HTR-8/SVneo (cell line): ENCODE data around the gene SDF2L1.
"Not testable (repeated sequence)": the region's sequence is repeated elsewhere in the genome, so short reads cannot be mapped to it uniquely, and the experiment has no call there.

Experiments used
- DNase-seq: peaks from one replicate; pipeline ENCODE4 v3.0.0; 2011; ENCODE audit warnings: low spot score, mixed read lengths; ENCODE audit not compliant: insufficient read length
- FAIRE-seq: peaks from 2 replicates; lab custom pipeline; 2011; peaks lifted over from hg19 to GRCh38; lab: Jason Lieb, UNC

SDF2L1 gene

DNA sequence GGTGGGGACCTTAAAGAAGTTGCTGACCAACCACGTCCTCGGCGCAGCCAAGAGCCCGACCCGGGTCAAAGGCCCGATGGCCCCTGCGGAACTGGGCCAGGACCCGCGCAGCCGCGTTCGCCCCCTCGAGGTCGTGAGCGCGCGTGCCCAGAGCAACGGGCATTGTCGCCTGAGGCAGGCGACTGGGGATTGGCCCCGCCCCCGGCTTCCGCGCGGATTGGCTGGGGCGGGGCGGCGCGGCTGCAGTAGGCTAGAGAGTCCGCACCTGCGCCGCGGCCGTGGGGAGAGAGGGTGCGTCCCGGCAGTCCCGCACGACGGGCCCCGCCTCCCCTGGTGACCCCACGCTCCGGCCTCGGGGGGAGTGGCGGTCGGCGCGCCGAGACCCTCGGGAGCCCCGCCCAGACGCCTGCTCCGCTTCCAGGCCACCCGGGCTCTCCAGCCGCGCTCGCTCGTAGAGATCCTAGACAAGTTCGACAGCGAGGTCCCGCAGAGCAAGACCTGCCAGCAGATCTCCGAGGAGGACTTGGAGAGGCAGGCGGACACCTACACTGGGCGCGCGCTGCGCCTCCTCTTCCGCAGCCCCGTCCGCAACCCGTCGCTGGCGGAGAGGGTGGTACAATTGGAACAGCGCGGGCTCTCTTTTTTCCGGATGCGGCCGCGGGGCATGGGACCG is 15.4 kb downstream of the SDF2L1 start:
- DNase-seq (peak; percentile 73), FAIRE-seq (no peak)

DNA sequence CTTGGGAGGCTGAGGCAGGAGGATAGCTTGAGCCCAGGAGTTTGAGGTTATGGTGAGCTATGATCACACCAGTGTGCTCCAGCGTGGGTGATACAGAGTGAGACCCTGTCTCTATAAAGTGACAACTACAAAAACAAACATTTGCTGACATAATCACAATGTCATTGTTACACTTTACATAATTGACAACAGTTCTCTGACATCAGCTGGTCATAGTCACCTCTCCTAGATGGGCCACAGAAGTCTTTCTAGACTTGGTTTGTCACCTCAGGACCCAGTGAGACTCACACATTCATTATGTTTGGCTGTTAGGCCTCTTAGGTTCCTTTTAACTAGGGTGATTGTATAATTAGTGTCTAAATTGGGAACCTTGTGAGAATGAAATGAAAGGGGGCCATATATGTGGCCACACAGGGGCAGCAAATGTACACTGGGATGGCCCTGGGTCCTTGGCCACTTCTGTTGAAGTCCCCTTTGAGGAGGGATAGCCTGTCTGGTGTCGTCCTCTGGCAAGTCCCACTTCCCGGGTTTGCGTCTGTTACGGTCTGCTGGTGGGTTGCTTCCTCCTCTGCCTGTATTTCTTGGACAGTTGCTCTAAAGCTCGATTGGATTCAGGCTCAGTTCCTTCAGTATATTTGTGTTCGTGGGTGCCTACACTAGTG is 17.9 kb downstream of the SDF2L1 start:
- no peak for FAIRE-seq
- DNase-seq: no peak

DNA sequence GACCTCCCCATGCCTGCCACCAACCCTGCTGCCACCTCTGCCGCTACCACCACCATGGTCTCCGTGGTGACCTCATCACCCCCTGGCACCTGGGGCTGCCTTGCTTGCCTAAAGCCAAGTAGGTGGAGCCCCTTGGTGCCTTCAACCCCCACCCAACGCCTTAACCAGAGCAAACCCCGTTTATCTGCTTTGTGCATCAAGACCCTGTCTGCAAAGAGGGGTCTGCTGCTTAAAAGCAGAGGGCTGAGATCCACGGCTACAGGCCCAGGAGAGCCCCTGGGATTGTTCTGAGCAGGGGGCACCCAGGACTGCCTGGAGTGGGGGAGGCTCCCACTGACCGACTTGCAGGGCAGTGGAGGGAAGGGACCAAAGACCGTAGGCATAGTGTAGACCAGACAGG is 18.8 kb downstream of the SDF2L1 start:
- FAIRE-seq: no peak

DNA sequence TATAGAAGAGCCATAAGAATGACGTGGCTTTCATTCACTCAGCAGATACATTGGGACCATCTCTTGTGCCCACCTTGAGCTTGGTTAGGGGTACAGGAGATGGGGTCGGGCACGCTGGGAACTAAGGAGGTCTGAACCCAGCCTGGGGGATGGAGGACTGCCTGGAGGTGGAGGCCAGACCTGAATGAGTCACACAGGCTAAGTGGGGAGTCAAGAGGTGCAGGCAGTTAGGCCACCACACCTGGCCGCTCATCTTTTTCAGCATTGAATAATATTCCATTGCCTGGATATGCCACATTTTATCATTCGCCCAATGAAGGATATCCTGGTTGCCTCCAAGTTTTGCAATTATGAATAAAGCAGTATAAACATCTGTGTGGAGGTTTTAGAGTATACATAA is 19.9 kb downstream of the SDF2L1 start:
- DNase-seq: no peak
- FAIRE-seq: no peak

More for the DNA sequence above, 18.8 kb downstream of the SDF2L1 start:
- no peak for DNase-seq

DNA sequence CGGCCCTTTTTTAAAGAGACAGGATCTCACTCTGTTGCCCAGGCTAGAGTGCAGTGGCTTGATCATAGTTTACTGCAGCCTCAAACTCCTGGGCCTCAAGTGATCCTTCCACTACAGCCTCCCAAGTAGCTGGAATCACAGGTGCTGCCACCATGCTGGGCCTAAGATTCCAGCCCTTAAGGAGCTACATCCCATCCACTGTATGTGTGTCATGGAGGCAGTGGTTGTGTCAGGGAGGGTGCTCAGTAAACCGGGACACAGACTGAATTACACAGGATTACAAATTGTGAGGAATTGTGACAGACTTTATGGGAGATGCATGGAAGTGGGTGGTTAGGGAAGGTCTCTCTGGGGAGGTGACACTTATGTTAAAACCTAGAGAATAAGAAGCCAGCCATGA is 21.6 kb downstream of the SDF2L1 start:
- DNase-seq: no peak
- FAIRE-seq: no peak

- DNase-seq (no peak), FAIRE-seq (no peak)
These were observed 23.1 kb downstream of the SDF2L1 start for GRCh38 chr22:21665047-21665851.

GRCh38 chr22:21666786-21667185 is 24.7 kb downstream of the SDF2L1 start:
- FAIRE-seq (no peak), DNase-seq (no peak)

- FAIRE-seq: no peak
- DNase-seq: no peak
These were observed 26.9 kb downstream of the SDF2L1 start for GRCh38 chr22:21669026-21669425.

DNA sequence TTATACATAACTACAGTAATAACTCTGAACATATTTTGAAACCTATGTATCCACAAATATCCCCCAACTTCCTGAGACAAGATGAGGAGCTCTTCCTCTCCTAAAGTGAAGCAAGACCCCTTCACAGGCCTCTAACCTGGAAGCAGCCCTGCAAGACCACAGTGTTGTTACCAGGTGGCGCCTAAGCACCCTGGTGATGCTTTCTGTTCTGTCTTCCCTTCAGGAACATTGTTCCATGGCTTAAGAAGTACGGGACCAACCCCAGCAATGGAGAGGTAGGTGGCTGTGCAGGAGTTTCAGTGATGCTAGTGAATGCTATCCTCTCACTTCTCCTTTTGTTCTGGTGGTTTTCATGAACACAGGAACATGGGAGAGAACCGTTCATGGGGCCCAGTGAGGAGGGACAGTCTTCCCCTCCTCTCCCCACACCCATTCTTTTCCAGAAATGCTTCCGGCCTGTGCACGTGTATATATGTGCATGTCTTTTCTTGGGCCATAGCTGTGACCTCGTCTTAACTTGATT is 30.1 kb downstream of the SDF2L1 start:
- FAIRE-seq: no peak
- DNase-seq: no peak

- FAIRE-seq (no peak), DNase-seq (no peak)
These were observed 31.6 kb downstream of the SDF2L1 start for GRCh38 chr22:21673534-21674321.

GRCh38 chr22:21674638-21675245 is 32.6 kb downstream of the SDF2L1 start:
- FAIRE-seq (no peak), DNase-seq (no peak)

GRCh38 chr22:21677606-21678443 is 35.7 kb downstream of the SDF2L1 start:
- DNase-seq (no peak), FAIRE-seq (no peak)

GRCh38 chr22:21678842-21679241 is 36.7 kb downstream of the SDF2L1 start:
- not testable (repeated sequence) for DNase-seq, FAIRE-seq

GRCh38 chr22:21679383-21679782 is 37.3 kb downstream of the SDF2L1 start:
- FAIRE-seq: no peak
- DNase-seq: no peak

DNA sequence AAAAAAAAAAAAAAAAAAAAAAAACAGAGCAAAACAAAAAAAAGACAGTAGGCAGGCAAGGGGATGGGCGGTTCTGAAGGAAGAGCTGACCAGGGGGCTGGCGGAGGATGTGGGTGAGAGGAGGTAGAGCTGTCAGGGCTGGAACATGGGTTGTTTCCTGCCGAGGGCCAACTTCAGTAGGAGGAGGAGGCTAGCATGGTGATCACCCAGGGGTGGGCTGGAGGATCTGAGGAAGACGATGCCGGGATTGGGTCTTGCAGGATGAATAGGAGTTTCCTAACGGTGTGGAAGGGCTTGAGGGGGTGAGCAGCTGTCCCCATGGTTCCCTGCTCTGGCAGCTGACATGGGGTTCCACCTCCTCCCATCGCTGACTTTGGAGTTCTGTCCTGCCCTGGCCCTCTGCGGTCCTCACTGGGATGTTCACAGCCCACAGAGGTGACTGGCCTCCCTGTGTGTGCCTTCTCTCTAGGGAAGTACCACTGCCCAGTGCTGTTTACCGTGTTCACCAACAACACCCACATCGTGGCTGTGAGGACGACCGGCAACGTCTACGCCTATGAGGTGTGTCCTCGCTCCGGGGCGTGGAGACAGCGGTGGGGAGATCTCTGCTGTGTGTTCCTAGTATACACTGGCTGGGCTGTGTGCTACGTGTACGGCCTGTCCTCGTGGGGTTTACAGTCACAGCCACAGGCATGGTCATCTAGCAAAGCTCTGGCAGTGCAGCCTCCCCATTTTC is 38.9 kb downstream of the SDF2L1 start:
- no peak for FAIRE-seq
- DNase-seq: no peak

GRCh38 chr22:21681566-21682370 is 39.7 kb downstream of the SDF2L1 start:
- no peak for FAIRE-seq
- DNase-seq: no peak

- DNase-seq: no peak
- no peak for FAIRE-seq
These were observed 40.5 kb downstream of the SDF2L1 start for GRCh38 chr22:21682385-21683175.
